Activated T-helper 1 cell treated with anti-CD3 and anti-CD28 coated beads, Interleukin-2, amount 50 U/mL, for 16 hours (primary cell): ENCODE results near the gene RIPK1.

ENCODE experiments used
- DNase-seq, 2 donors: peaks; one replicate each; pipeline ENCODE4 v3.0.0-alpha.2; 2020; ENCODE audit warnings: low read depth in 1 of 2, low spot score in 1 of 2

Gene RIPK1

GRCh38 chr6:3159805-3160781 lies 91.8 kb downstream of the RIPK1 start:
- DNase-seq: peak; percentile 40 to 47

- no peak for DNase-seq
These were observed 93.8 kb downstream of the RIPK1 start for GRCh38 chr6:3162067-3162497.

- DNase-seq: peak; percentile 18 to 52
These were observed 94.4 kb downstream of the RIPK1 start for GRCh38 chr6:3162565-3163247.

- DNase-seq: no peak
These were observed 94.9 kb downstream of the RIPK1 start for GRCh38 chr6:3163248-3163594.

GRCh38 chr6:3164388-3164787 lies 96.1 kb downstream of the RIPK1 start:
- no peak for DNase-seq
